ENCODE results near the gene LAMA5. TPM values are rescaled to one million over a fixed set of nuclear protein-coding genes. Genes with fewer than 3 reads are reported as not detected.

The LAMA5 gene
- total RNA-seq, 1 donor from 2014 or later: 232 TPM

GRCh38 chr20:62313021-62313420 lies 54.1 kb downstream of the LAMA5 start:
- no peak for DNase-seq (ENCODE audit: low spot score)
- intact Hi-C loops (cut with DNase I): no loop called here
- ATAC-seq: no peak

- ATAC-seq (no peak), DNase-seq (ENCODE audit: low spot score) (no peak)
- intact Hi-C loops (cut with DNase I): no loop called here
These were observed 54.5 kb downstream of the LAMA5 start for GRCh38 chr20:62312662-62312977.

GRCh38 chr20:62311832-62312661 lies 55.1 kb downstream of the LAMA5 start:
- intact Hi-C loops (cut with DNase I): no loop called here
- ATAC-seq: no peak

GRCh38 chr20:62311150-62311549 lies 56.0 kb downstream of the LAMA5 start:
- intact Hi-C loops (cut with DNase I): no loop called here
- ATAC-seq (no peak), DNase-seq (ENCODE audit: low spot score) (no peak)

More at GRCh38 chr20:62311832-62312661, 55.1 kb downstream of the LAMA5 start:
- DNase-seq (ENCODE audit: low spot score): no peak

- ATAC-seq (no peak), DNase-seq (ENCODE audit: low spot score) (no peak)
- intact Hi-C loops (cut with DNase I): no loop called here
These were observed 56.4 kb downstream of the LAMA5 start for GRCh38 chr20:62310757-62311121.

- DNase-seq (ENCODE audit: low spot score) (no peak), ATAC-seq (no peak)
- intact Hi-C loops (cut with DNase I): no loop called here
These were observed 57.0 kb downstream of the LAMA5 start for GRCh38 chr20:62309947-62310756.

- intact Hi-C loops (cut with DNase I): no loop called here
- DNase-seq (ENCODE audit: low spot score): no peak
- ATAC-seq: no peak
These were observed 57.7 kb downstream of the LAMA5 start for GRCh38 chr20:62309198-62309944.

- ATAC-seq (no peak), DNase-seq (ENCODE audit: low spot score) (no peak)
- intact Hi-C loops (cut with DNase I): no loop called here
These were observed 58.9 kb downstream of the LAMA5 start for GRCh38 chr20:62308102-62308822.

GRCh38 chr20:62307226-62308101 lies 59.6 kb downstream of the LAMA5 start:
- DNase-seq (ENCODE audit: low spot score) (no peak), ATAC-seq (no peak)
- intact Hi-C loops (cut with DNase I): no loop called here

GRCh38 chr20:62306414-62307187 lies 60.5 kb downstream of the LAMA5 start:
- no peak for DNase-seq (ENCODE audit: low spot score)

GRCh38 chr20:62305765-62306413 lies 61.2 kb downstream of the LAMA5 start:
- ATAC-seq (no peak), DNase-seq (ENCODE audit: low spot score) (no peak)
- intact Hi-C loops (cut with DNase I): no loop called here

More at GRCh38 chr20:62306414-62307187, 60.5 kb downstream of the LAMA5 start:
- intact Hi-C loops (cut with DNase I): no loop called here
- ATAC-seq: no peak

- ATAC-seq: no peak
- no peak for DNase-seq (ENCODE audit: low spot score)
- intact Hi-C loops (cut with DNase I): no loop called here
These were observed 61.9 kb downstream of the LAMA5 start for GRCh38 chr20:62305149-62305764.

- ATAC-seq (no peak), DNase-seq (ENCODE audit: low spot score) (no peak)
- intact Hi-C loops (cut with DNase I): loop anchor here (5.0 kb wide), 1 partner anchor 78 kb away; no protein-coding TSS in a partner anchor
These were observed 62.6 kb downstream of the LAMA5 start for GRCh38 chr20:62304331-62305148.

- intact Hi-C loops (cut with DNase I): loop anchor here (5.0 kb wide), 1 partner anchor 79 kb away; no protein-coding TSS in a partner anchor
- no peak for DNase-seq (ENCODE audit: low spot score)
- ATAC-seq: no peak
These were observed 63.5 kb downstream of the LAMA5 start for GRCh38 chr20:62303340-62304226.

- no peak for ATAC-seq
- no peak for DNase-seq (ENCODE audit: low spot score)
- intact Hi-C loops (cut with DNase I): loop anchor here (5.0 kb wide), 1 partner anchor 79 kb away; no protein-coding TSS in a partner anchor
These were observed 64.1 kb downstream of the LAMA5 start for GRCh38 chr20:62303062-62303339.
